Body of pancreas (tissue), 4 donors: ENCODE data around the gene SERPINA1. TPM values are rescaled to one million over a fixed set of nuclear protein-coding genes. Genes with fewer than 3 reads are reported as not detected.

Experiments used
- ATAC-seq: fragments of 150-250 bp; one replicate; pipeline ENCODE4 v1.9.1; 2016
- DNase-seq, 4 donors: peaks; one replicate each; pipeline ENCODE4 v3.0.0-alpha.2; 2019
- H3K27ac ChIP-seq, 4 donors: fragments of 200-600 bp; sonication (generic); 1 replicate in 3 of 4; 2 replicates in 1 of 4; pipeline versions ENCODE4 v1.5.1 to v1.6.1; 2016 to 2019; ENCODE audit warnings: mild to moderate bottlenecking in 1 of 4, mixed read lengths in 1 of 4, moderate library complexity in 1 of 4
- H3K27me3 ChIP-seq, 2 donors: fragments of 200-600 bp; sonication (generic); one replicate each; pipeline ENCODE4 v1.6.0; 2016; ENCODE audit warnings: mild to moderate bottlenecking in 1 of 2
- H3K36me3 ChIP-seq, 2 donors: fragments of 200-600 bp; sonication (generic); replicated peaks in 1 of 2; 2 replicates each; pipeline ENCODE4 v1.5.1; 2016; ENCODE audit warnings: low read depth in 2 of 2; ENCODE audit not compliant: insufficient read depth in 1 of 2
- H3K4me1 ChIP-seq: fragments of 200-600 bp; sonication (generic); one replicate; pipeline ENCODE4 v1.6.0; 2016
- H3K4me3 ChIP-seq, 2 donors: fragments of 200-600 bp; sonication (generic); 1 replicate in 1 of 2; 2 replicates in 1 of 2; pipeline ENCODE4 v1.5.1; 2016 to 2019
- H3K9me3 ChIP-seq, 3 donors: fragments of 200-600 bp; sonication (generic); 1 replicate in 2 of 3; 2 replicates in 1 of 3; pipeline ENCODE4 v1.5.1; 2016
- POLR2A ChIP-seq, 3 donors: fragments of 450-650 bp; IDR thresholded peaks; one replicate each; pipeline ENCODE4 v1.6.1; 2016; ENCODE audit warnings: antibody characterized with exemption in 3 of 3, mild to moderate bottlenecking in 2 of 3
- WGBS, 2 donors: methylation state at CpG; one replicate each; pipeline ENCODE4 v1.1.5; 2017; 5-methylcytosine and 5-hydroxymethylcytosine counted together
- intact Hi-C: fragments of 100-400 bp; cut with DNase I; formaldehyde crosslinking; loops from one replicate; pipeline ENCODE4 v1.15.1; 2023
- total RNA-seq, 2 donors: library from RNA; depleted of rRNA; stranded (reverse); fragments of >200 nt; gene quantifications; one replicate each; pipeline ENCODE4 v1.1.0, GENCODE V29; 2016
- TF ChIP-seq, protein P1 (sequence below), 7 experiments: fragments of 450-650 bp in 4 of 7; fragments of 200-600 bp in 3 of 7; sonication (generic) in 3 of 7; IDR thresholded peaks; one replicate each; pipeline ENCODE4 v1.5.1; 2016 to 2019; ENCODE audit warnings: antibody characterized with exemption in 7 of 7

SERPINA1 gene
- total RNA-seq, 2 donors from 2014 or later, result 77.8 to 86.4 TPM

DNA sequence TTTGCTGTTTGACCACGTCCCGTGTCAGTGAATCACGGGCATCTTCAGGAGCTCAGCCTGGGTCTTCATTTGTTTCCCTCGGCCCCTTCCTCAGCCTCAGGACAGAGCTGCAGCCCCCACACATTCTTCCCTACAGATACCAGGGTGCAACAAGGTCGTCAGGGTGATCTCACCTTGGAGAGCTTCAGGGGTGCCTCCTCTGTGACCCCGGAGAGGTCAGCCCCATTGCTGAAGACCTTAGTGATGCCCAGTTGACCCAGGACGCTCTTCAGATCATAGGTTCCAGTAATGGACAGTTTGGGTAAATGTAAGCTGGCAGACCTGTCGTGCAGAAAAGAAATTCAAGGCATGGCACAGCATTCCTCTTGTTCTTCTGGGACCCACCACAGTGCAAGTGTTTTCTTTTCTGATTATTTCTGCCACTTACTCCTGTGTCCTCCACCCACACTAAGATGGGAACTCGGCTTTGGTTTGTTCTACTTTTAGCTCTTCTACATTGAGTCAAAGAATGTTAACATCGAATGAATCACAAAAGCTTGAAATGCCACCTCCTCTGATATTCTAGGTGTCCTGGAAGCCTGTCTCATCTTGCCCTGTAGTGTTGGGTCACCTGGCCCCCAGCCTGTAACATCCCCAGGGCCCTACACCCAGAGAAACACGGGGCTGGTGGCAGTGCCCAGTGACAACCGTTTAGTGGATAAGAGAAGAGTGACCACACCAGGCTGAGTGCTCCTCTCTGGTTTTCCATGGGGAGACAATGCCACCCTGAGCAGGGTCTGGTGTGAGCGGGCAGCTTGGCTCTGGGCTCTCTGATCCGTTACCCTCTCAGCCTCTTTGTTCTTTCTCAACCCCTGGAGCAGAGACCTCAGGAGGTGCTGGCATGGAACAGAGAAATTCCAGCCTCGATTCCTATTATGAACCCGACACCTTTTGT lies 8.8 kb downstream of the SERPINA1 start:
- no peak overlapping the region for H3K4me3 ChIP-seq
- no peak for TF ChIP-seq POLR2A (IDR thresholded peaks at IDR 0.05)
- TF ChIP-seq, protein P1, sequence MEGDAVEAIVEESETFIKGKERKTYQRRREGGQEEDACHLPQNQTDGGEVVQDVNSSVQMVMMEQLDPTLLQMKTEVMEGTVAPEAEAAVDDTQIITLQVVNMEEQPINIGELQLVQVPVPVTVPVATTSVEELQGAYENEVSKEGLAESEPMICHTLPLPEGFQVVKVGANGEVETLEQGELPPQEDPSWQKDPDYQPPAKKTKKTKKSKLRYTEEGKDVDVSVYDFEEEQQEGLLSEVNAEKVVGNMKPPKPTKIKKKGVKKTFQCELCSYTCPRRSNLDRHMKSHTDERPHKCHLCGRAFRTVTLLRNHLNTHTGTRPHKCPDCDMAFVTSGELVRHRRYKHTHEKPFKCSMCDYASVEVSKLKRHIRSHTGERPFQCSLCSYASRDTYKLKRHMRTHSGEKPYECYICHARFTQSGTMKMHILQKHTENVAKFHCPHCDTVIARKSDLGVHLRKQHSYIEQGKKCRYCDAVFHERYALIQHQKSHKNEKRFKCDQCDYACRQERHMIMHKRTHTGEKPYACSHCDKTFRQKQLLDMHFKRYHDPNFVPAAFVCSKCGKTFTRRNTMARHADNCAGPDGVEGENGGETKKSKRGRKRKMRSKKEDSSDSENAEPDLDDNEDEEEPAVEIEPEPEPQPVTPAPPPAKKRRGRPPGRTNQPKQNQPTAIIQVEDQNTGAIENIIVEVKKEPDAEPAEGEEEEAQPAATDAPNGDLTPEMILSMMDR (IDR thresholded peaks at IDR 0.05), result no peak
- H3K9me3 ChIP-seq, result no peaks in the 10 kb centered on the region
- no peaks in the 10 kb centered on the region for H3K4me1 ChIP-seq
- no peaks in the 10 kb centered on the region for H3K27me3 ChIP-seq
- no peak for DNase-seq
- intact Hi-C loops, result no loop called here
- WGBS, 2 donors, result 55 to 65% methylated on average over 16 of the region's 16 CpGs
- H3K27ac ChIP-seq, result no peak overlapping the region
- no peaks in the 10 kb centered on the region for H3K36me3 ChIP-seq
- ATAC-seq, result no peak

DNA sequence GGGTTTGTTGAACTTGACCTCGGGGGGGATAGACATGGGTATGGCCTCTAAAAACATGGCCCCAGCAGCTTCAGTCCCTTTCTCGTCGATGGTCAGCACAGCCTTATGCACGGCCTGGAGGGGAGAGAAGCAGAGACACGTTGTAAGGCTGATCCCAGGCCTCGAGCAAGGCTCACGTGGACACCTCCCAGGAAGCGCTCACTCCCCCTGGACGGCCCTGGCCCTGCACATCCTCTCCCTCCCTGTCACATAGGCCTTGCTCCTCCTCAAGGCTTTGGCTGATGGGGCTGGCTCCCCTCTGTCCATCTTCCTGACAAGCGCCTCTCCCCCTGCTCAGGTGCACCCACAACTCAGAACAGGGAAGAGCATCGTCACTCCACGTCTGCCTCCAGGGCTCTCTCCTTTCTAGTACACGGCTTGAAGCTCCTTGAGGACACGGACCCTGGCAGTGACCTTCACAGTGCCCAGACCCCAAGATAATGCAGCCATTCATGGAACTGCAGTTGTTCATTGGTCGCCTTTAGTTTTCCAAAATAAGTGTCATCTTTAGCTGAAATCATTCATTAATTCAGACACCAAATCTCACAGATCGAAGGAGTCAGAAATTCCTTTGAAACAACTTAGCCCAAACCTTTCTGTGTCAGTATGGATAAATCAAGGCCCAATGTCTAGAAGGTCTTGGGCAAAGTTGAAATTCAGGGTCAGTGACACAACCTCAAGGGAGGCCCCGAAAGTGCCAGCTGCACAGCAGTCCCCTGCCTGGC lies 9.7 kb downstream of the SERPINA1 start:
- Histone ChIP-seq H3K27ac (no peak overlapping the region), H3K4me3 (no peak overlapping the region), H3K27me3 (no peaks in the 10 kb centered on the region), H3K36me3 (no peaks in the 10 kb centered on the region), H3K4me1 (no peaks in the 10 kb centered on the region), H3K9me3 (no peaks in the 10 kb centered on the region)
- no peak for TF ChIP-seq POLR2A (IDR thresholded peaks at IDR 0.05)
- TF ChIP-seq, protein P1 (IDR thresholded peaks at IDR 0.05), result no peak
- intact Hi-C loops, result no loop called here
- ATAC-seq (no peak), DNase-seq (no peak)
- WGBS, 2 donors, result 72% methylated on average over 14 to 17 of the region's 17 CpGs

DNA sequence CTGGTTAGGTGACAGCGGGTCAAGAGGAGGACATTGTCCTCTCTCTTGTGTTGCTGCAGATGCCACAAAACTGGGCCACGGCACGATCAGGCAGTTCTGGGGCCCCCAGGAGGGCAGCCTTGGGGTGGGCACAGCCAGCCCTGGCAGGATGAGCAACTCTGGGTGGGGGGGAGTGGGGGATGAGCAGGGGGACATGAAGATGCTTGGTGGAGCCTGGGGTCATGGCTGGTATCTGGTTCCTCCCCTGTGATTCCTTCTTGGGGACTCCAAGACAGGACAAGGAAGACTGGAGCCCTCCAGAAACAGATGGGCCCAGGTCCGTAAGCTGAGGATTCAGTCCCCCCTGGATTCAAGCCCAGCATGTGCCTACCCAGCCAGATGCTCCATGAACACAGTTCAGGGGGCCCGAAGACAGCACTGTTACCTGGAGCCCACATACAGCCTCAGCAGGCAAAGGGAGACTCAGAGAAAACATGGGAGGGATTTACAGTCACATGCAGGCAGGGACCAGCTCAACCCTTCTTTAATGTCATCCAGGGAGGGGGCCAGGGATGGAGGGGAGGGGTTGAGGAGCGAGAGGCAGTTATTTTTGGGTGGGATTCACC lies 10.4 kb downstream of the SERPINA1 start:
- no peak overlapping the region for H3K27ac ChIP-seq
- H3K36me3 ChIP-seq, result no peaks in the 10 kb centered on the region
- H3K27me3 ChIP-seq, result no peaks in the 10 kb centered on the region
- H3K9me3 ChIP-seq, result no peaks in the 10 kb centered on the region
- no peaks in the 10 kb centered on the region for H3K4me1 ChIP-seq
- H3K4me3 ChIP-seq, result no peak overlapping the region
- TF ChIP-seq POLR2A (IDR thresholded peaks at IDR 0.05), result no peak
- TF ChIP-seq, protein P1 (IDR thresholded peaks at IDR 0.05), result no peak
- ATAC-seq (no peak), DNase-seq (no peak)
- intact Hi-C loops, result no loop called here
- WGBS, 2 donors, result 77 to 79% methylated on average over 6 of the region's 6 CpGs

DNA sequence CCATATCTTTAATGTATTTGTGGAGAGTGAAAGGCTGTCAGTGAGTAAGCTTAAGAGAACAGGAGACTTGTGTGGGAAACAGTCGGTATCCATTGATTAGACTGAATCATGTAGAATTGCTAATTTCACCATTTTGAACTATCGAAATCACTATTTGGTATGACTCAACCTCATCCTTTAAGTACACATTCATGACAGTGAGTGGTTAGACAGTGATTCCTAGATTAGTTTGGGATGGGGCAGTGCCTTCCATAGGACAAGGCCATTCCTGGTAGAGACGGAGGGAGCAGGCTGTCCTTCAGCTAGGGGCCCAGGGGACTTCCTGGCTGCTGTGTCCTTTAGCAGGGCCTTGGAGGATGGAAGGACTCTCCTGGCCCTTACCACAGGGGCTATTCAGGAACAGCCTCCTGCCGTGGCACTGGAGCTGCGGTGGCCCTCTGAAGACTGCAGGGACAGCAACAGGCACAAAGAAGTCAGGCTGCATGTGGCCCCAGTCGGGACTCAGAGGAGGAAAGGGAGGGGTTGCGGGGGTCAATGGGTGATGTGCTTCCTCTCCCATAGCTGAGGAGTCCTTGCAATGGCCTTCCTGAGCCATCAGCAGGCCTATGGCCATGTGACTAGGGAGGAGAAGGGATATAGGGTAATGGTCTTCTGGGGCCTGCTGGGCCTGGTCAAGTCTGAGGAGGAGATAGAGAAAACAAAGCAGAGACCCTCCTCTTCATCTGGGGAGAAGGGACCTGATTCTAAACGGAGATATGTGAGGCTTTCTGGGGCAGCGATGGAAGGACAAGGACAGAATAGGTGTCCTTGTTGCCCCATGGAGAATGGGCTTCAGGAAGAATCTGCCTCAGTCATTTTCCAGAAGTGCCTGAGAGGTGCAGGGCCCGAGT lies 11.2 kb downstream of the SERPINA1 start:
- no peaks in the 10 kb centered on the region for H3K27me3 ChIP-seq
- no peaks in the 10 kb centered on the region for H3K36me3 ChIP-seq
- no peak overlapping the region for H3K27ac ChIP-seq
- no peaks in the 10 kb centered on the region for H3K4me1 ChIP-seq
- TF ChIP-seq, protein P1 (IDR thresholded peaks at IDR 0.05), result no peak
- no peak for TF ChIP-seq POLR2A (IDR thresholded peaks at IDR 0.05)
- H3K4me3 ChIP-seq, result no peak overlapping the region
- ATAC-seq, result no peak
- H3K9me3 ChIP-seq, result no peaks in the 10 kb centered on the region
- no peak for DNase-seq
- WGBS, 2 donors, result 76 to 78% methylated on average over 9 to 10 of the region's 10 CpGs
- intact Hi-C loops, result no loop called here
